GM20000 (cell line): ENCODE data around the gene COMP.
"Not testable (repeated sequence)": the region's sequence is repeated elsewhere in the genome, so short reads cannot be mapped to it uniquely, and the experiment has no call there.

ENCODE experiments used
- DNase-seq: peaks from one replicate; pipeline ENCODE4 v3.0.0; 2012; ENCODE audit warnings: low spot score
- TF ChIP-seq, protein P1 (sequence below): IDR thresholded peaks from 2 replicates; pipeline ENCODE4 v1.5.1; 2012; ENCODE audit warnings: mild to moderate bottlenecking, control low read depth; ENCODE audit errors: extremely low read depth, missing control alignments

COMP gene

DNA sequence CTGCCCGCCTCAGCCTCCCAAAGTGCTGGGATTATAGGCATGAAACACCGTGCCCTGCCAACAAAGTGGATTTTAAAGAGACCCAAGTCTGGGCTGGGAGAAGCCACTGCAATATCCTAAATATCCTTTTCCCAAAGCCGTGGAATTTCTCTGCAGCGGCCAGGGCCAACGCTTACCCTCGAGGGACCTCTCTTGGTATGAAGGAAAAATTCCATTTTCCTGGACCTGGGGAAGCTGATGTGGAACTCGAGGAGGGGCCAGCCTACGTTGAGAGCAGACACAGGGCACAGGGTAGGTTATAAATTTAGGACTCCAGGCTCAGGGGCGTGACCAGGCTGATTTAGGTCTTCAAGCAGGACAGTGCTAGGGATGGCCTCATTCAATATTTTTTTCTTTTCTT, 23.0 kb upstream of the COMP start:
- TF ChIP-seq, protein P1, sequence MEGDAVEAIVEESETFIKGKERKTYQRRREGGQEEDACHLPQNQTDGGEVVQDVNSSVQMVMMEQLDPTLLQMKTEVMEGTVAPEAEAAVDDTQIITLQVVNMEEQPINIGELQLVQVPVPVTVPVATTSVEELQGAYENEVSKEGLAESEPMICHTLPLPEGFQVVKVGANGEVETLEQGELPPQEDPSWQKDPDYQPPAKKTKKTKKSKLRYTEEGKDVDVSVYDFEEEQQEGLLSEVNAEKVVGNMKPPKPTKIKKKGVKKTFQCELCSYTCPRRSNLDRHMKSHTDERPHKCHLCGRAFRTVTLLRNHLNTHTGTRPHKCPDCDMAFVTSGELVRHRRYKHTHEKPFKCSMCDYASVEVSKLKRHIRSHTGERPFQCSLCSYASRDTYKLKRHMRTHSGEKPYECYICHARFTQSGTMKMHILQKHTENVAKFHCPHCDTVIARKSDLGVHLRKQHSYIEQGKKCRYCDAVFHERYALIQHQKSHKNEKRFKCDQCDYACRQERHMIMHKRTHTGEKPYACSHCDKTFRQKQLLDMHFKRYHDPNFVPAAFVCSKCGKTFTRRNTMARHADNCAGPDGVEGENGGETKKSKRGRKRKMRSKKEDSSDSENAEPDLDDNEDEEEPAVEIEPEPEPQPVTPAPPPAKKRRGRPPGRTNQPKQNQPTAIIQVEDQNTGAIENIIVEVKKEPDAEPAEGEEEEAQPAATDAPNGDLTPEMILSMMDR, result no peak
- no peak for DNase-seq

DNA sequence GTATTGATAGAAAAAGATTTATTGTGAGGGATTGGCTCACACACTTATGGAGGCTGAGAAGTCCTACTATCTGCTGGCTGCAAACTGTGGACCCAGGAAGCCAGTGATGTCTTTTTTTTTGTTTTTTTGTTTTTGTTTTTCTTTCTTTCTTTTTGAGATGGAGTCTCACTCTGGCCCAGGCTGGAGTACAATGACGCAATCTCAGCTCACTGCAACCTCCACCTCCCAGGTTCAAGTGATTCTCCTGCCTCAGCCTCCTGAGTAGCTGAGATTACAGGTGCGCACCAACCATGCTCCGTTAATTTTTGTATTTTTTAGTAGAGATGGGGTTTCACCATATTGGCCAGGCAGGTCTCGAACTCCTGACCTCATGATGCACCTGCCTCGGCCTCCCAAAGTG, 20.5 kb upstream of the COMP start:
- not testable (repeated sequence) for DNase-seq

DNA sequence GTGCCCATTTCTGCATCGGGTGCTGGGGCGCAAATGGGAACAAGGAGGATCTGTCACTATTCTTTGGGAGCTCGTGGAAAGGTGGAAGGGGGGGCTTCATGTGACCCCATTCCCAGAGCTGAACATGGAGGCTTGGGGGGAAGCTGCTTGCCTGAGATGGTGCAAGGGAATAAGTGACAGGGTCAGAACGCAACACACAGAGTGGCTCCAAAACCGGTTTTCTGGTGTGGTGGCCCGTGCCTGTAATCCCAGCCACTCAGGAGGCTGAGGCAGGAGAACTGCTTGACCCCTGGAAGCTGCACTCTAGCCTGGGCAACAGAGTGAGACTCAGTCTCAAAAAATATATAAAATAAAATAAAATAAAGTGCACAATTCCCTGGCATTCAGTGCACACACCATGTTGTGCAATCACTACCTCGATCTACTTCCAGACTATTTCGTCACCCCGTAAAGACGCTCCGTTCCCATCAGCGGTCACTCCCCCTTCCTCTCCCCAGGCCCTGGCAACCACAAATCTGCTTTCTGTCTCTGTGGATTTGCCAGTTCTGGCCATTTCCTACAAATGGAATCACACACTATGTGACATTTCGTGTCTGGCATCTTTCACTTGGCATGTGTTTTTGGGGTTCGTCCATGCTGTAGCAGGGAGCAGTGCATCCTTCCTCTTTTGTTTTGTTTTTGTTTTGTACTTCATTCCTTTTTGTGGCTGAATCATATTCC, 18.2 kb upstream of the COMP start:
- TF ChIP-seq, protein P1, result no peak
- no peak for DNase-seq

DNA sequence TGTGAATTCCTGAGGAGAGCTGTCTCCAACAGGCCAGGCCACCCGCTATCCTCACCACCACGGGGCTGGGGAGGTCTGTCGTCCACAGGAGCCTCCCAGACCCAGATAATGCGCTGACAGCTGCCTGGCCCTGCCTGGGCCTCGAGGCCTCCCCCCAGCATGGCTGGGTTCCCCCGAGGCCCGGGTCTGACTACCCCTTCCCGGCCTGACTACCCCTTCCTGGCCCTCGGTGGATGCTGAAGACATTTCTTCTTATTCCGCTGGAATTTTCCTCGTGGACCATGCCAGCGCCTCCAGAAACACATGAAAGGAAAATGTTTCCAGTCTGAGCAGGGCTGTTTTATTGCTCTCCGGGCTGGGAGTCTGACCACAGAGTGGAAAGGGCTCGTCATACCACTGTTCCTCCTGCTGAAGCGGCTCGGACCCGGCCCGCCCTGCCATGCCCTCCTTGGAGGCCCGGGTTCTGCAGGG, 16.8 kb upstream of the COMP start:
- TF ChIP-seq, protein P1, result no peak
- no peak for DNase-seq

DNA sequence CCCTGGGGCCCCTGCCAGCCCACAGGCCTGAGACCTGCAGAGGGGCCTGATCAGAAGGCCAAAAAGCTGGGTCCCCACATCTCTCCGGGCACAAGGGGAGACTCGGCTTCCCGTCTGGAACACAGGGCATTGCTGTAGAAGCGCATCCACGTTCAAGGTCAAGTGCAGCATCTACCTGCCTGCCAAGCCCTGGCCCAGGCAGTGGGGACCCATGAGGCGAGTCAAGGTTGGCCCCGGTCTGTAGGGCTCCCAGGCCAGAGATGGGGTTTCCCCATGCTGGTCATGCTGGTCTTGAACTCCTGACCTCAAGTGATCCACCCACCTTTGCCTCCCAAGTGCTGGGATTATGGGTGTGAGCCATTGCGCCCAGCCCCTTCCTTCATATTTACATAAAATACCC, 13.5 kb upstream of the COMP start:
- no peak for DNase-seq
- TF ChIP-seq, protein P1, result no peak

DNA sequence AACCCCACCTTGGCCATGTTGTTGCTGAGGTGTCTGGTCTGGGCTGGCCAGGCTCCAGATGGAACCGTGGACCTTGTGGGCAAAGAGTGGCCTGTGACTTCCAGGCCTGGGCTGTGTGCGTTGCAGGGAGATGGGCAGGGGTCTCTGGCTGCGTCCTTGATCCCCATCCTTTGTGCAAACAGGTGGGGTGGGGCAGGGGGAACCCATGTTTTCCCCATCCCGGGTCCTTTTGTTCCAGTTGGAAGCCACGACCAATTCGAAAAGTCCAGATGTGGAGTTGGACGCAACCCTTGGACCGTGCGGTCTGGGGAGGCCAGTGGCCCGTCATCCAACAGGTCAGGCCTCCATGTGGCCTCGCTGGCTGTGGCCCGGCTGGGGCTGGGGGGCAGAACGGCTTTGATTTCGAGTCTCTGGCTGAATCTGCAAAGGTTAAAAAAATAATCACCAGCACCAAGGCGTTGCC, 13.1 kb upstream of the COMP start:
- TF ChIP-seq, protein P1, result no peak
- DNase-seq, result no peak

DNA sequence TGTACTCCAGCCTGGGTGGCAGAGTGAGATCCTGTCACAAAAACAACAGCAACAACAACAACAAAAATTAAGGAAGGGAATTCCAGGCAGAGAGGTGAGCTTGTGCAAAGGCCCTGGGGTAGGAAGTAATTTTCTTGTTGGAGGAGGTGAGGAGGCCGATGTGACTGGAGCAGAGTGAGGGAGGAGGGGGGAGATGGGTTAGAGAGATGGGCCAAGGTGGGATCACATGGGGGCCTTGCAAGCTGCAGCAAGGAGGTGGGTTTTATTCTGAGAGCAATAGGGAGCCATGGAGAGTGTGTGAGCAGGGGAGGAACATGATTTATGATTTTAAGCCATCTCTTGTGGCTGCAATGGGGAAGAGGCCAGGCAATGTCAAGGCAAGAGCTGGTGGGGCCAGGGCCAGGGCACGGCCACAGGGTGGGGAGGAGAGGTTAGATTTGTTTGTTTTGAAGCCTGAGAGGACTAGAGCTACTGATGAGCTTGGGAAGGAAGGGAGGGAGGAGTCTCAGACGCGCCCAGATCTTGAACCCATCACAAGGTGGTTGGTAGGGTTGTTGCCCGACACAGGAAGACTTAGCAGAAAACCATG, 12.5 kb upstream of the COMP start:
- no peak for DNase-seq
- TF ChIP-seq, protein P1, result no peak

DNA sequence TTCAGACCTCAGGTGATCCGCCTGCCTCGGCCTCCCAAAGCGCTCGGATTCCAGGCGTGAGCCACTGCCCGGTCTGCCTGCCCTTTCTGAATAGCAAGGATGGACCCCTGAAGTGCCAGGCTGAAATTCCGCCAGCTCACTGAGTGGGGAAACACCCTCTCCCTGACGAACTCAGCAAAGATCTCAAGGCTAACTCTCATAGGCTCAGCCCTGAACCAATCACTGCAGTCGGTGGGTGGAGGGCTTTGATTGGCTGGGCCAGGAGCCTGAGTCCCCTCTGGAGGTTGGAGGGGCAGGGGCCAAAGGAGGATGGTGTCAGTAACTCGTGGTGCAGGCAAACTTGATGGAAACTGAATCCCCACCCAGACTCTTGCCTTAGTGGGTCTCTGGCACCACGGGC, 11.2 kb upstream of the COMP start:
- DNase-seq, result no peak
- TF ChIP-seq, protein P1, result no peak
